Heart left ventricle (tissue), 16 donors: ENCODE measurements around the gene PCAT7. TPM values are rescaled to one million over a fixed set of nuclear protein-coding genes. Genes with fewer than 3 reads are reported as not detected.

Source experiments
- ATAC-seq, 4 donors: fragments of 200-7000 bp; cut with Tn5 transposase; one replicate each; pipeline ENCODE4 v1.9.1; 2020 to 2022; ENCODE audit warnings: moderate library complexity in 4 of 4, mild to moderate bottlenecking in 3 of 4, moderate number of reproducible peaks in 1 of 4
- DNase-seq, 5 donors: peaks; one replicate each; pipeline ENCODE4 v3.0.0-alpha.2; 2020
- H3K27ac ChIP-seq, 12 donors: fragments of 200-600 bp; sonication (generic) in 4 of 12; one replicate each; pipeline versions ENCODE4 v1.5.0 to v1.8.0; 2016 to 2022; ENCODE audit warnings: mild to moderate bottlenecking in 2 of 12
- H3K27me3 ChIP-seq, 9 donors: fragments of 200-600 bp; sonication (generic) in 2 of 9; one replicate each; pipeline versions ENCODE4 v1.5.1 to v1.8.0; 2016 to 2022; ENCODE audit warnings: mild to moderate bottlenecking in 3 of 9
- H3K36me3 ChIP-seq, 9 donors: fragments of 200-600 bp; sonication (generic) in 2 of 9; one replicate each; pipeline versions ENCODE4 v1.5.0 to v1.8.0; 2018 to 2022; ENCODE audit warnings: mild to moderate bottlenecking in 2 of 9
- H3K4me1 ChIP-seq, 12 donors: fragments of 200-600 bp; sonication (generic) in 4 of 12; one replicate each; pipeline versions ENCODE4 v1.5.0 to v1.8.0; 2016 to 2022; ENCODE audit warnings: mild to moderate bottlenecking in 3 of 12
- H3K4me3 ChIP-seq, 12 donors: fragments of 200-600 bp; sonication (generic) in 4 of 12; one replicate each; pipeline versions ENCODE4 v1.5.0 to v1.8.0; 2017 to 2022; ENCODE audit warnings: mild to moderate bottlenecking in 9 of 12, moderate library complexity in 4 of 12
- H3K9me3 ChIP-seq, 12 donors: fragments of 200-600 bp; sonication (generic) in 4 of 12; one replicate each; pipeline versions ENCODE4 v1.5.0 to v1.8.0; 2016 to 2022; ENCODE audit warnings: mild to moderate bottlenecking in 1 of 12
- POLR2A ChIP-seq, 2 donors: fragments of 450-650 bp; IDR thresholded peaks; one replicate each; pipeline ENCODE4 v1.6.1; 2017; ENCODE audit warnings: antibody characterized with exemption in 2 of 2, mild to moderate bottlenecking in 2 of 2, moderate library complexity in 2 of 2
- WGBS, 4 donors: extraction: QIAGEN DNeasy Blood & Tissue Kit in 2 of 4; methylation state at CpG; one replicate each; pipeline versions ENCODE4 v1.1.5 to v1.1.7; 2013 to 2018; 5-methylcytosine and 5-hydroxymethylcytosine counted together
- intact Hi-C, 10 donors: fragments of 100-400 bp; cut with DNase I; formaldehyde crosslinking; loops; one replicate each; pipeline versions ENCODE4 v1.11.1 to v1.14.2; 2022
- polyA plus RNA-seq, 2 donors: library from polyadenylated mRNA; stranded (reverse); fragments of 200-250 nt; gene quantifications; one replicate each; pipeline ENCODE4 v1.2.3, GENCODE V29; 2013
- total RNA-seq, 9 donors: library from RNA; depleted of rRNA in 2 of 9; stranded (reverse); fragments of >200 nt in 2 of 9; fragmentation: NEBNext Ultra II Directional in 3 of 9; extraction: Animal tissue kit (Norgen Biotek cat#: 25700) in 3 of 9; gene quantifications; one replicate each; pipeline versions ENCODE4 v1.1.0 to v1.2.4, GENCODE V29; 2016 to 2023
- TF ChIP-seq, protein P1 (sequence below), 12 donors: fragments of 200-600 bp; sonication (generic) in 4 of 12; IDR thresholded peaks; one replicate each; pipeline versions ENCODE4 v1.5.0 to v1.8.0; 2018 to 2022; ENCODE audit warnings: antibody characterized with exemption in 12 of 12, mild to moderate bottlenecking in 5 of 12
- donor health status: ischemic (EF 13 %, LVEDD 7.1; RV severe dilation, severe dysfunction).
- donor health status: healthy with polysubstance abuse.
- donor health status: DM: no; HTN: yes; CAD: no.
- donor health status: DM: no; HTN: no; CAD: no.
- donor health status: ischemic (EF 25% LVEDD 6.9; RV normal size, moderate dysfunction).
- donor health status: ischemic (EF 25% LVEDD 5.7; RV mildly dilated, moderate dysfunction).
- donor health status: healthy.
- donor health status: DM: yes; HTN: yes; CAD: no.
- donor health status: ischemic (EF 35%, LVEDD 5.7; RV mildly dilated, moderate dysfunction).
- donor health status: nonischemic (EF 11% LVEDD 7.7; RV severe dilation, severe dysfunction).
- donor health status: DM: yes; HTN: yes; CAD: no.
- donor health status: PGD.
- donor health status: ischemic (EF 29% LVEDD 5.4; RV normal size, mild dysfunction).
- donor health status: nonischemic (EF 23%, LVEDD 6.1; RV moderate dilation, normal function).

PCAT7 gene
- total and polyA plus RNA-seq, 11 donors: not detected

- 81 to 84% (median 82%) methylated on average over 6 of the region's 6 CpGs for WGBS, 4 donors
- H3K4me3 ChIP-seq: no peak overlapping the region
- peaks cover 0 to 13% (median 0%) of the 10 kb centered on the region in 9 donors for H3K27me3 ChIP-seq
- H3K9me3 ChIP-seq: no peaks in the 10 kb centered on the region
- no peaks in the 10 kb centered on the region for H3K36me3 ChIP-seq
- H3K4me1 ChIP-seq: peaks cover 0 to 7% (median 0%) of the 10 kb centered on the region in 12 donors
- no peak for TF ChIP-seq POLR2A (IDR thresholded peaks at IDR 0.05)
- TF ChIP-seq, protein P1, sequence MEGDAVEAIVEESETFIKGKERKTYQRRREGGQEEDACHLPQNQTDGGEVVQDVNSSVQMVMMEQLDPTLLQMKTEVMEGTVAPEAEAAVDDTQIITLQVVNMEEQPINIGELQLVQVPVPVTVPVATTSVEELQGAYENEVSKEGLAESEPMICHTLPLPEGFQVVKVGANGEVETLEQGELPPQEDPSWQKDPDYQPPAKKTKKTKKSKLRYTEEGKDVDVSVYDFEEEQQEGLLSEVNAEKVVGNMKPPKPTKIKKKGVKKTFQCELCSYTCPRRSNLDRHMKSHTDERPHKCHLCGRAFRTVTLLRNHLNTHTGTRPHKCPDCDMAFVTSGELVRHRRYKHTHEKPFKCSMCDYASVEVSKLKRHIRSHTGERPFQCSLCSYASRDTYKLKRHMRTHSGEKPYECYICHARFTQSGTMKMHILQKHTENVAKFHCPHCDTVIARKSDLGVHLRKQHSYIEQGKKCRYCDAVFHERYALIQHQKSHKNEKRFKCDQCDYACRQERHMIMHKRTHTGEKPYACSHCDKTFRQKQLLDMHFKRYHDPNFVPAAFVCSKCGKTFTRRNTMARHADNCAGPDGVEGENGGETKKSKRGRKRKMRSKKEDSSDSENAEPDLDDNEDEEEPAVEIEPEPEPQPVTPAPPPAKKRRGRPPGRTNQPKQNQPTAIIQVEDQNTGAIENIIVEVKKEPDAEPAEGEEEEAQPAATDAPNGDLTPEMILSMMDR (IDR thresholded peaks at IDR 0.05): no peak
- DNase-seq: no peak
- intact Hi-C loops: no loop called here
- H3K27ac ChIP-seq: no peak overlapping the region
- ATAC-seq: no peak
These were observed 47.8 kb downstream of the PCAT7 start for GRCh38 chr9:94602666-94603065.

GRCh38 chr9:94603259-94604160 is 48.6 kb downstream of the PCAT7 start:
- H3K36me3 ChIP-seq: no peaks in the 10 kb centered on the region
- DNase-seq (peak in 4 of 5 donors; percentile 31 to 73 (median 46)), ATAC-seq (peak; percentile 57 to 95 (median 80))
- no peak overlapping the region for H3K4me3 ChIP-seq
- H3K9me3 ChIP-seq: no peaks in the 10 kb centered on the region
- peaks cover 0 to 13% (median 0%) of the 10 kb centered on the region in 9 donors for H3K27me3 ChIP-seq
- intact Hi-C loops: no loop called here
- H3K4me1 ChIP-seq: peaks cover 0 to 11% (median 0%) of the 10 kb centered on the region in 12 donors
- WGBS, 4 donors: 28 to 32% (median 29%) methylated on average over 21 of the region's 21 CpGs
- H3K27ac ChIP-seq: no peak overlapping the region
- TF ChIP-seq, protein P1 (IDR thresholded peaks at IDR 0.05): peak; percentile 30 to 65 (median 50)
- no peak for TF ChIP-seq POLR2A (IDR thresholded peaks at IDR 0.05)

GRCh38 chr9:94606646-94607422 is 52.0 kb downstream of the PCAT7 start:
- H3K27me3 ChIP-seq: peaks cover 0 to 13% (median 0%) of the 10 kb centered on the region in 9 donors
- intact Hi-C loops: no loop called here
- TF ChIP-seq, protein P1 (IDR thresholded peaks at IDR 0.05): no peak
- no peak for TF ChIP-seq POLR2A (IDR thresholded peaks at IDR 0.05)
- ATAC-seq: no peak
- no peak overlapping the region for H3K4me3 ChIP-seq
- DNase-seq: no peak
- no peak overlapping the region for H3K27ac ChIP-seq
- WGBS, 4 donors: 87 to 93% (median 89%) methylated on average over 24 of the region's 24 CpGs
- peaks cover 0 to 11% (median 0%) of the 10 kb centered on the region in 12 donors for H3K4me1 ChIP-seq
- no peaks in the 10 kb centered on the region for H3K9me3 ChIP-seq
- H3K36me3 ChIP-seq: no peaks in the 10 kb centered on the region

DNA sequence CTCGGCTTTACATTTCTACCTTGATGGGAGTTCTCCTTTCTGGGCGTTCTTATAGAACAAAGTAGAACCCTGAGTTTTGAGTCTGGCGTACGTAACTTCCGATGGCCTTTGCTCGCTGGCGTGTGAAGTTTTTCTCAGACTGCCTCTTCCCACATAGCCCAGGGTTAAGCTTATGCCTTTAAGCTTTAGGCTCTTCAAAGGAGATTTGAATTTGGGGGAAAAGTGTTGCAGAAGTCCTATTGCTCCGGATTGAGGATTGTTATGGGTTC is 52.5 kb downstream of the PCAT7 start:
- H3K27ac ChIP-seq: no peak overlapping the region
- H3K4me1 ChIP-seq: peaks cover 0 to 11% (median 0%) of the 10 kb centered on the region in 12 donors
- H3K36me3 ChIP-seq: no peaks in the 10 kb centered on the region
- WGBS, 4 donors: 92 to 97% (median 94%) methylated on average over 8 of the region's 8 CpGs
- DNase-seq (no peak), ATAC-seq (no peak)
- no peaks in the 10 kb centered on the region for H3K9me3 ChIP-seq
- TF ChIP-seq, protein P1 (IDR thresholded peaks at IDR 0.05): no peak
- TF ChIP-seq POLR2A (IDR thresholded peaks at IDR 0.05): no peak
- intact Hi-C loops: no loop called here
- H3K27me3 ChIP-seq: peaks cover 0 to 13% (median 0%) of the 10 kb centered on the region in 9 donors
- no peak overlapping the region for H3K4me3 ChIP-seq
